ENCODE measurements around the gene KIF2A.

GRCh38 chr5:62386824-62387223, 80.8 kb downstream of the KIF2A start:
- no peak for TF ChIP-seq POLR2A (IDR thresholded peaks at IDR 0.05; ENCODE audit: low read depth, low read length)
- no peak for TF ChIP-seq CTCF (conservative IDR thresholded peaks at IDR 0.05; ENCODE audit: low read depth, low read length)
- no peak for TF ChIP-seq RAD21 (IDR thresholded peaks at IDR 0.05; ENCODE audit: low read length)
- no peak for TF ChIP-seq BHLHE40 (IDR thresholded peaks at IDR 0.05; ENCODE audit: low read depth, low read length)
- TF ChIP-seq RCOR1 (IDR thresholded peaks at IDR 0.05; ENCODE audit: insufficient replicate concordance, low read length): no peak
- no peak for TF ChIP-seq MXI1 (IDR thresholded peaks at IDR 0.05; ENCODE audit: borderline replicate concordance, low read depth, low read length)
- no peak for TF ChIP-seq FOS (IDR thresholded peaks at IDR 0.05; ENCODE audit: low read depth, low read length)
- TF ChIP-seq MAFK (IDR thresholded peaks at IDR 0.05; ENCODE audit: low read depth, low read length): no peak
- no peak for TF ChIP-seq RFX5 (IDR thresholded peaks at IDR 0.05; ENCODE audit: low read depth, low read length)
- no peak for TF ChIP-seq CHD1 (IDR thresholded peaks at IDR 0.05; ENCODE audit: low read depth, low read length)
- no peak for TF ChIP-seq USF2 (IDR thresholded peaks at IDR 0.05; ENCODE audit: low read depth, low read length)
- no peak for TF ChIP-seq MAZ (IDR thresholded peaks at IDR 0.05; ENCODE audit: borderline replicate concordance, low read depth, low read length)

Measured in IMR-90 (cell line).